IMR-90 (cell line): ENCODE data around the gene POFUT2. TPM values are rescaled to one million over a fixed set of nuclear protein-coding genes. Genes with fewer than 3 reads are reported as not detected.

Source experiments
- ATAC-seq: fragments of 200-7000 bp; cut with Tn5 transposase; 2 replicates; pipeline ENCODE4 v1.9.1; 2020; ENCODE audit warnings: low read depth, mild to moderate bottlenecking, moderate library complexity
- BruUV-seq: library from RNA; stranded (reverse); fragments of 400-500 nt; replicated peaks from 2 replicates; lab custom pipeline; 2021; lab: Mats Ljungman, UMichigan
- CTCF ChIA-PET: fragments of 300-600 bp; formaldehyde crosslinking; extraction: SDS; loops from one replicate; lab custom pipeline; 2021; ENCODE audit warnings: antibody characterized with exemption; lab: Yijun Ruan, JAX
- POLR2A ChIA-PET: fragments of 300-600 bp; sonication (Branson Sonifier 250); formaldehyde crosslinking; loops from one replicate; lab custom pipeline; 2022; ENCODE audit warnings: antibody characterized with exemption; ENCODE audit not compliant: unreplicated experiment; lab: Charles Lee
- DNase-seq: peaks from one replicate; pipeline ENCODE4 v3.0.0; 2013
- H2AFZ ChIP-seq: replicated peaks from 2 replicates; pipeline ENCODE3; 2013; ENCODE audit warnings: low read length, mild to moderate bottlenecking; ENCODE audit not compliant: poor library complexity
- H2AK5ac ChIP-seq: 2 replicates; pipeline ENCODE4 v1.6.1; 2013; ENCODE audit warnings: low read depth, low read length, inconsistent platforms
- H2AK9ac ChIP-seq: replicated peaks from 2 replicates; pipeline ENCODE3; 2013; ENCODE audit warnings: mild to moderate bottlenecking, low read depth, low read length, moderate library complexity; ENCODE audit not compliant: poor library complexity
- H2BK120ac ChIP-seq: 2 replicates; pipeline ENCODE4 v1.6.1; 2013; ENCODE audit warnings: low read depth, low read length, inconsistent platforms
- H2BK15ac ChIP-seq: 3 replicates; pipeline ENCODE4 v1.6.1; 2013; ENCODE audit warnings: low read depth, low read length, inconsistent platforms
- H2BK20ac ChIP-seq: 2 replicates; pipeline ENCODE4 v1.6.1; 2013; ENCODE audit warnings: low read depth, mild to moderate bottlenecking, inconsistent platforms, low read length, moderate library complexity
- H2BK5ac ChIP-seq: 2 replicates; pipeline ENCODE4 v1.6.1; 2013; ENCODE audit warnings: mild to moderate bottlenecking, low read depth, low read length, inconsistent platforms; ENCODE audit not compliant: poor library complexity, severe bottlenecking
- H3K14ac ChIP-seq: replicated peaks from 2 replicates; pipeline ENCODE4 v1.6.1; 2013; ENCODE audit warnings: low read depth, low read length, inconsistent platforms
- H3K18ac ChIP-seq: 2 replicates; pipeline ENCODE4 v1.6.1; 2013; ENCODE audit warnings: low read depth, low read length, control low read depth
- H3K23ac ChIP-seq: 2 replicates; pipeline ENCODE4 v1.6.1; 2013; ENCODE audit warnings: low read depth, low read length, inconsistent platforms
- H3K27ac ChIP-seq: 2 replicates; pipeline ENCODE4 v1.5.1; 2013; ENCODE audit warnings: mild to moderate bottlenecking, control low read depth, low read length; ENCODE audit not compliant: insufficient read depth
- H3K27me3 ChIP-seq: 2 replicates; pipeline ENCODE4 v1.6.1; 2013; ENCODE audit warnings: low read length; ENCODE audit not compliant: control insufficient read depth, insufficient read depth
- H3K36me3 ChIP-seq: 2 replicates; pipeline ENCODE4 v1.6.1; 2013; ENCODE audit warnings: low read length, mixed read lengths; ENCODE audit not compliant: control insufficient read depth, insufficient read depth
- H3K4ac ChIP-seq: 2 replicates; pipeline ENCODE4 v1.6.1; 2013; ENCODE audit warnings: low read depth, low read length, inconsistent platforms
- H3K4me1 ChIP-seq: 2 replicates; pipeline ENCODE4 v1.6.1; 2013; ENCODE audit warnings: low read length, mixed read lengths; ENCODE audit not compliant: control insufficient read depth, insufficient read depth
- H3K4me2 ChIP-seq: 2 replicates; pipeline ENCODE4 v1.6.1; 2013; ENCODE audit warnings: low read depth, mild to moderate bottlenecking, control low read depth, low read length, moderate library complexity
- H3K4me3 ChIP-seq: 2 replicates; pipeline ENCODE4 v1.5.1; 2013; ENCODE audit warnings: low read depth, mild to moderate bottlenecking, control low read depth, low read length, moderate library complexity; ENCODE audit not compliant: insufficient read depth
- H3K56ac ChIP-seq: 2 replicates; pipeline ENCODE4 v1.6.1; 2013; ENCODE audit warnings: low read length, inconsistent platforms; ENCODE audit not compliant: insufficient read depth; ENCODE audit errors: extremely low read depth
- H3K79me1 ChIP-seq, 2 experiments: 2 replicates each; pipeline ENCODE4 v1.6.1; 2013; ENCODE audit warnings: low read length in 2 of 2, inconsistent platforms in 1 of 2, low read depth in 1 of 2
- H3K9ac ChIP-seq: 2 replicates; pipeline ENCODE4 v1.6.1; 2013; ENCODE audit warnings: low read depth, low read length, control low read depth
- H3K9me1 ChIP-seq: 2 replicates; pipeline ENCODE4 v1.6.1; 2013; ENCODE audit warnings: low read length, inconsistent platforms; ENCODE audit not compliant: insufficient read depth
- H3K9me3 ChIP-seq: 2 replicates; pipeline ENCODE4 v1.6.1; 2013; ENCODE audit warnings: low read length; ENCODE audit not compliant: control insufficient read depth, insufficient read depth
- H4K20me1 ChIP-seq: 2 replicates; pipeline ENCODE4 v1.6.1; 2013; ENCODE audit warnings: low read length, inconsistent platforms; ENCODE audit not compliant: insufficient read depth
- H4K5ac ChIP-seq: 2 replicates; pipeline ENCODE4 v1.6.1; 2013; ENCODE audit warnings: mild to moderate bottlenecking, low read depth, low read length, control low read depth
- H4K8ac ChIP-seq, 2 experiments: 2 replicates each; pipeline ENCODE4 v1.6.1; 2013; ENCODE audit warnings: low read depth in 2 of 2, low read length in 2 of 2, control low read depth in 1 of 2, inconsistent platforms in 1 of 2
- H4K91ac ChIP-seq: 2 replicates; pipeline ENCODE4 v1.6.1; 2013; ENCODE audit warnings: low read depth, low read length, inconsistent platforms; ENCODE audit not compliant: insufficient read depth
- CHD1 ChIP-seq: IDR thresholded peaks from 2 replicates; pipeline ENCODE4 v1.6.1; 2012; ENCODE audit warnings: low read depth, low read length, improper control_type of control experiment
- MAFK ChIP-seq: IDR thresholded peaks from 2 replicates; pipeline ENCODE4 v1.6.1; 2012; ENCODE audit warnings: low read depth, low read length, improper control_type of control experiment
- MAZ ChIP-seq: IDR thresholded peaks from 2 replicates; pipeline ENCODE4 v1.6.1; 2012; ENCODE audit warnings: low read depth, mild to moderate bottlenecking, low read length, improper control_type of control experiment, moderate library complexity, borderline replicate concordance
- WGBS, 2 experiments: methylation state at CpG; one replicate each; pipeline versions ENCODE4 v1.1.5 to v1.1.7; 2013; ENCODE audit warnings: missing lambda C conversion rate in 2 of 2; ENCODE audit not compliant: insufficient read length in 1 of 2; ENCODE audit errors: extremely low coverage in 2 of 2; 5-methylcytosine and 5-hydroxymethylcytosine counted together
- dilution Hi-C: fragments of 300-500 bp; cut with HindIII; formaldehyde crosslinking; loops from one replicate; pipeline ENCODE4 v1.14.3; 2018; ENCODE audit warnings: low sequenced_read_pairs; ENCODE audit not compliant: unreplicated experiment
- in situ Hi-C: fragments of 300-500 bp; cut with MboI; formaldehyde crosslinking; loops from 3 replicates; pipeline ENCODE4 v1.14.3; 2019; ENCODE audit warnings: low sequenced_read_pairs, inconsistent platforms, mixed read lengths
- intact Hi-C: fragments of 100-400 bp; cut with micrococcal nuclease; formaldehyde crosslinking; loops from 2 replicates; pipeline ENCODE4 v1.10.0; 2022
- polyA plus RNA-seq, 3 experiments: library from polyadenylated mRNA; depleted of rRNA; stranded (reverse); fragments of >200 nt; gene quantifications; 2 replicates each; pipeline ENCODE4 v1.2.3, GENCODE V29; 2012; ENCODE audit warnings: low replicate concordance in 1 of 3
- total RNA-seq: library from RNA; depleted of rRNA; stranded (reverse); fragments of >200 nt; gene quantifications from 2 replicates; pipeline ENCODE4 v1.2.3, GENCODE V29; 2012; rRNA removed

POFUT2 gene
- total and polyA plus RNA-seq, 2 of the 4 experiments (the other 2 are of a cell fraction), result 18.8 to 59.3 TPM

DNA sequence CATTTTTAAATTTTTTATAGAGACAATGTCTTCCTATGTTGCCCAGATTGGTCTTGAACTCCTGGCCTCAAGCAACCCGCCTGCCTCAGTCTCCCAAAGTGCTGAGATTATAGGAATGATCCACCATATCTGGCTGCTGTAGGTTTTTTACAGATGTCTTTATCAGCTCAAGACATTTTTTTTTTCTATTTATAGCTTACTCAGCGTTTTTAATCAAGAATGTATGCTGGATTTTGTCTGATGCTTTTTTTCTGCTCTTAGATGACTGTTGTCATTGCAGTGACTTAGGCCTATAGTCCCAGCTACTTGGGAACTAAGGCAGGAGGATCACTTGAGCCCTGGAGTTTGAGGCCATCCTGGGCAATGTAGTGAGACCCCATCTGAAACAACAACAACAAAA, 72.5 kb downstream of the POFUT2 start:
- no peak overlapping the region for H2AK9ac ChIP-seq
- no TSS peak for BruUV-seq

More for the DNA sequence above, 72.5 kb downstream of the POFUT2 start:
- H4K8ac ChIP-seq, result no peak overlapping the region
- ChIA-PET CTCF (no interaction called here), POLR2A (no interaction called here)
- intact Hi-C loops, result no loop called here
- H3K27ac ChIP-seq, result no peak overlapping the region
- dilution Hi-C loops, result no loop called here
- H2BK20ac ChIP-seq, result no peak overlapping the region
- ATAC-seq (no peak), DNase-seq (no peak)
- in situ Hi-C loops, result no loop called here
- peaks cover 16% of the 10 kb centered on the region; the same call in 1 of the 2 replicates for H4K20me1 ChIP-seq
- H2BK120ac ChIP-seq, result no peak overlapping the region
- TF ChIP-seq CHD1 (no peak), MAFK (peak; percentile 99), MAZ (no peak)
- no peak overlapping the region for H3K56ac ChIP-seq
- H4K91ac ChIP-seq, result no peak overlapping the region
- no peak overlapping the region for H3K23ac ChIP-seq
- H4K5ac ChIP-seq, result no peak overlapping the region
- no peaks in the 10 kb centered on the region for H3K27me3 ChIP-seq
- H3K79me1 ChIP-seq, result peaks cover 31 to 43% of the 10 kb centered on the region in 2 experiments
- no peak overlapping the region for H3K9ac ChIP-seq
- H2BK15ac ChIP-seq, result no peak overlapping the region
- no CpG with 5 or more reads among the region's 2 CpGs for WGBS, 2 experiments
- peaks cover 6% of the 10 kb centered on the region for H3K4me1 ChIP-seq
- peaks cover 2% of the 10 kb centered on the region; the same call in 1 of the 2 replicates for H3K9me3 ChIP-seq
- no peak overlapping the region for H3K14ac ChIP-seq
- H2AFZ ChIP-seq, result no peak overlapping the region
- no peak overlapping the region for H2AK5ac ChIP-seq
- no peak overlapping the region for H3K4me3 ChIP-seq
- peaks cover 11% of the 10 kb centered on the region for H3K9me1 ChIP-seq
- H3K4me2 ChIP-seq, result no peak overlapping the region
- H3K4ac ChIP-seq, result no peak overlapping the region
- H2BK5ac ChIP-seq, result no peak overlapping the region
- H3K18ac ChIP-seq, result no peak overlapping the region
- H3K36me3 ChIP-seq, result peaks cover 36% of the 10 kb centered on the region

Other genes starting within 250 kb of the POFUT2 start
- gene ADARB1, start 213.3 kb downstream of the POFUT2 start, total RNA-seq, result 39.7 and 39.8 TPM in 2 replicates
- gene ADARB1, start 213.3 kb downstream of the POFUT2 start, polyA plus RNA-seq (2012; rRNA removed), result 45.5 and 47.3 TPM in 2 replicates
- 4.3 and 6.7 TPM in 2 replicates for gene COL18A1, start 117.3 kb upstream of the POFUT2 start, total RNA-seq
- gene COL18A1, start 117.3 kb upstream of the POFUT2 start, polyA plus RNA-seq (2012; rRNA removed), result 46.7 and 52.6 TPM in 2 replicates